ENCODE measurements around the gene ZNF668.

- TF ChIP-seq CTCF (IDR thresholded peaks at IDR 0.05), result no peak
- no peak for TF ChIP-seq EZH2 (IDR thresholded peaks at IDR 0.05)
Measured at GRCh38 chr16:31108035-31108793, 34.2 kb upstream of the ZNF668 start, which contains the start of gene BCKDK.
